Suprapubic skin (tissue), 4 donors: Measurements from ENCODE around the gene KSR1. TPM values are rescaled to one million over a fixed set of nuclear protein-coding genes. Genes with fewer than 3 reads are reported as not detected.

Source experiments
- DNase-seq, 2 donors: peaks; one replicate each; pipeline ENCODE4 v3.0.0-alpha.2; 2019; ENCODE audit warnings: low spot score in 2 of 2
- H3K27ac ChIP-seq: fragments of 200-600 bp; sonication (generic); one replicate; pipeline ENCODE4 v1.5.1; 2019
- H3K27me3 ChIP-seq: fragments of 200-600 bp; sonication (generic); one replicate; pipeline ENCODE4 v1.5.1; 2019
- H3K36me3 ChIP-seq: fragments of 200-600 bp; sonication (generic); one replicate; pipeline ENCODE4 v1.5.1; 2019
- H3K4me1 ChIP-seq: fragments of 200-600 bp; sonication (generic); one replicate; pipeline ENCODE4 v1.5.1; 2019
- H3K4me3 ChIP-seq: fragments of 200-600 bp; sonication (generic); one replicate; pipeline ENCODE4 v1.5.1; 2019; ENCODE audit warnings: mild to moderate bottlenecking
- H3K9me3 ChIP-seq: fragments of 200-600 bp; sonication (generic); one replicate; pipeline ENCODE4 v1.5.1; 2019
- CTCF ChIP-seq, 2 donors: fragments of 200-600 bp in 1 of 2; fragments of 450-650 bp in 1 of 2; sonication (generic) in 1 of 2; IDR thresholded peaks; one replicate each; pipeline ENCODE4 v1.5.1; 2016 to 2019; ENCODE audit warnings: antibody characterized with exemption in 2 of 2, mild to moderate bottlenecking in 1 of 2, moderate library complexity in 1 of 2
- EP300 ChIP-seq: sonication (generic); formaldehyde crosslinking; IDR thresholded peaks from one replicate; pipeline ENCODE4 v1.6.1; 2017; ENCODE audit warnings: antibody characterized with exemption
- POLR2A ChIP-seq, 2 donors: fragments of 450-650 bp; IDR thresholded peaks; one replicate each; pipeline ENCODE4 v1.6.1; 2017; ENCODE audit warnings: antibody characterized with exemption in 2 of 2, mild to moderate bottlenecking in 2 of 2, moderate library complexity in 2 of 2
- POLR2AphosphoS5 ChIP-seq, 3 donors: sonication (generic); formaldehyde crosslinking; IDR thresholded peaks; one replicate each; pipeline ENCODE4 v1.6.1; 2017; ENCODE audit warnings: antibody characterized with exemption in 3 of 3
- WGBS: methylation state at CpG from one replicate; pipeline ENCODE4 v1.1.5; 2018; 5-methylcytosine and 5-hydroxymethylcytosine counted together
- total RNA-seq, 4 donors: library from RNA; depleted of rRNA; stranded (reverse); fragments of >200 nt; gene quantifications; one replicate each; pipeline ENCODE4 v1.1.0, GENCODE V29; 2016

Gene KSR1
- total RNA-seq, 4 donors from 2014 or later, result 38.1 to 54.0 (median 49.5) TPM

- 66% methylated on average over 12 of the region's 12 CpGs for WGBS
- H3K27me3 ChIP-seq, result no peaks in the 10 kb centered on the region
- DNase-seq, result no peak
- no peak overlapping the region for H3K27ac ChIP-seq
- TF ChIP-seq POLR2AphosphoS5 (IDR thresholded peaks at IDR 0.05) (no peak), CTCF (IDR thresholded peaks at IDR 0.05) (no peak), POLR2A (IDR thresholded peaks at IDR 0.05) (no peak), EP300 (no peak)
- H3K4me1 ChIP-seq, result peaks cover 78% of the 10 kb centered on the region
- H3K9me3 ChIP-seq, result no peaks in the 10 kb centered on the region
- H3K4me3 ChIP-seq, result no peak overlapping the region
- H3K36me3 ChIP-seq, result no peaks in the 10 kb centered on the region
Observed at GRCh38 chr17:27491713-27492190, 35.5 kb downstream of the KSR1 start.

- no peaks in the 10 kb centered on the region for H3K36me3 ChIP-seq
- H3K27me3 ChIP-seq, result no peaks in the 10 kb centered on the region
- no peaks in the 10 kb centered on the region for H3K9me3 ChIP-seq
- WGBS, result 92% methylated on average over 3 of the region's 3 CpGs
- peaks cover 84% of the 10 kb centered on the region for H3K4me1 ChIP-seq
- no peak overlapping the region for H3K27ac ChIP-seq
- no peak for DNase-seq
- no peak overlapping the region for H3K4me3 ChIP-seq
- TF ChIP-seq POLR2AphosphoS5 (IDR thresholded peaks at IDR 0.05) (no peak), POLR2A (IDR thresholded peaks at IDR 0.05) (no peak), CTCF (IDR thresholded peaks at IDR 0.05) (no peak), EP300 (no peak)
Observed at GRCh38 chr17:27492470-27492869, 36.2 kb downstream of the KSR1 start.

GRCh38 chr17:27493088-27493487, 36.8 kb downstream of the KSR1 start:
- Histone ChIP-seq H3K36me3 (no peaks in the 10 kb centered on the region), H3K27me3 (no peaks in the 10 kb centered on the region), H3K4me3 (no peak overlapping the region), H3K27ac (peak overlapping the region; percentile 94), H3K4me1 (peaks cover 86% of the 10 kb centered on the region), H3K9me3 (no peaks in the 10 kb centered on the region)
- DNase-seq, result no peak
- no peak for TF ChIP-seq POLR2AphosphoS5 (IDR thresholded peaks at IDR 0.05)
- no peak for TF ChIP-seq CTCF (IDR thresholded peaks at IDR 0.05)
- no peak for TF ChIP-seq EP300
- TF ChIP-seq POLR2A (IDR thresholded peaks at IDR 0.05), result no peak
- WGBS, result 67% methylated on average over 4 of the region's 4 CpGs

- no peaks in the 10 kb centered on the region for H3K27me3 ChIP-seq
- no peaks in the 10 kb centered on the region for H3K9me3 ChIP-seq
- DNase-seq, result peak; percentile 91 to 95
- H3K4me1 ChIP-seq, result peaks cover 86% of the 10 kb centered on the region
- H3K27ac ChIP-seq, result peak overlapping the region; percentile 94
- peak in 1 of 2 donors; percentile 30 for TF ChIP-seq CTCF (IDR thresholded peaks at IDR 0.05)
- no peak for TF ChIP-seq POLR2A (IDR thresholded peaks at IDR 0.05)
- no peak for TF ChIP-seq EP300
- peak overlapping the region; percentile 33 for H3K4me3 ChIP-seq
- H3K36me3 ChIP-seq, result no peaks in the 10 kb centered on the region
- 32% methylated on average over 19 of the region's 19 CpGs for WGBS
Observed at GRCh38 chr17:27494192-27495091, 38.2 kb downstream of the KSR1 start.

- no peak for DNase-seq
- peak overlapping the region; percentile 33 for H3K4me3 ChIP-seq
- no peak for TF ChIP-seq CTCF (IDR thresholded peaks at IDR 0.05)
- no peak for TF ChIP-seq POLR2AphosphoS5 (IDR thresholded peaks at IDR 0.05)
- no peak for TF ChIP-seq POLR2A (IDR thresholded peaks at IDR 0.05)
- TF ChIP-seq EP300, result no peak
- H3K27ac ChIP-seq, result peak overlapping the region; percentile 94
- WGBS, result 62% methylated on average over 6 of the region's 6 CpGs
- H3K27me3 ChIP-seq, result no peaks in the 10 kb centered on the region
- no peaks in the 10 kb centered on the region for H3K36me3 ChIP-seq
- no peaks in the 10 kb centered on the region for H3K9me3 ChIP-seq
- peaks cover 88% of the 10 kb centered on the region for H3K4me1 ChIP-seq
Observed at GRCh38 chr17:27495460-27495859, 39.2 kb downstream of the KSR1 start.
